K562 (cell line): ENCODE results near the gene MFSD8. TPM values are rescaled to one million over a fixed set of nuclear protein-coding genes. Genes with fewer than 3 reads are reported as not detected.

Experiments
- ADNP ChIP-seq: fragments of 200-800 bp; sonication (Bioruptor generic); IDR thresholded peaks from 2 replicates; pipeline ENCODE4 v1.6.1; 2016; ENCODE audit warnings: missing genetic modification characterization, missing compliant biosample characterization
- CBX5 ChIP-seq: IDR thresholded peaks from 2 replicates; pipeline ENCODE4 v1.6.1; 2014; ENCODE audit warnings: low read depth, borderline replicate concordance
- DACH1 ChIP-seq: fragments of 450-650 bp; IDR thresholded peaks from 2 replicates; pipeline ENCODE4 v1.6.1; 2018; ENCODE audit not compliant: partially characterized antibody
- JUND ChIP-seq, 2 experiments: IDR thresholded peaks; 2 replicates in 1 of 2; 3 replicates in 1 of 2; pipeline ENCODE4 v1.6.1; 2011; ENCODE audit warnings: borderline replicate concordance in 2 of 2, low read depth in 2 of 2, low read length in 2 of 2, improper control_type of control experiment in 1 of 2, missing biosample characterization in 1 of 2, missing genetic modification characterization in 1 of 2, missing genetic modification reagents in 1 of 2
- LARP7 ChIP-seq: fragments of 450-650 bp; IDR thresholded peaks from 2 replicates; pipeline ENCODE4 v1.6.1; 2016
- NFE2L1 ChIP-seq: fragments of 450-650 bp; IDR thresholded peaks from 2 replicates; pipeline ENCODE4 v1.6.1; 2016; ENCODE audit warnings: missing genetic modification characterization, low read depth, mild to moderate bottlenecking, missing compliant biosample characterization, moderate library complexity, borderline replicate concordance
- NR2F6 ChIP-seq: fragments of 450-650 bp; formaldehyde crosslinking; IDR thresholded peaks from 2 replicates; pipeline ENCODE4 v1.4.0; 2020; ENCODE audit warnings: mild to moderate bottlenecking
- ZFX ChIP-seq: sonication (generic); formaldehyde crosslinking; IDR thresholded peaks from 2 replicates; pipeline ENCODE4 v1.8.0; 2022; ENCODE audit warnings: mild to moderate bottlenecking, missing genetic modification reagents, moderate library complexity
- polyA plus RNA-seq, 8 experiments: library from polyadenylated mRNA; depleted of rRNA in 4 of 8; stranded (reverse) in 5 of 8; unstranded in 3 of 8; fragments of >200 nt; fragmentation: Nextera tagmentation in 2 of 8; fragmentation: Illumina TruSeq in 1 of 8; extraction: Ambion mirVana in 2 of 8; extraction: Trizol in 1 of 8; gene quantifications; 2 replicates each; pipeline versions ENCODE4 v1.2.1 to v1.2.3, GENCODE V29; 2011 to 2014; ENCODE audit warnings: inconsistent platforms in 1 of 8, missing spikeins in 1 of 8
- total RNA-seq, 7 experiments: library from RNA; depleted of rRNA in 6 of 7; stranded (reverse); fragments of >200 nt in 6 of 7; fragmentation: Illumina TruSeq in 2 of 7; extraction: Trizol in 2 of 7; gene quantifications; 2 replicates each; pipeline versions ENCODE4 v1.2.1 to v1.2.3, GENCODE V29; 2011 to 2021; ENCODE audit warnings: low replicate concordance in 1 of 7
- TF ChIP-seq, protein P1 (sequence below): sonication (generic); formaldehyde crosslinking; IDR thresholded peaks from 2 replicates; pipeline ENCODE4 v1.8.1; 2022; ENCODE audit warnings: missing genetic modification reagents
- TF ChIP-seq, protein P2 (sequence below): fragments of 250-450 bp; sonication (Bioruptor Pico); IDR thresholded peaks from 2 replicates; pipeline ENCODE4 v1.8.0; 2021; ENCODE audit warnings: mild to moderate bottlenecking, moderate library complexity
- TF ChIP-seq, protein P3 (sequence below): sonication (generic); formaldehyde crosslinking; IDR thresholded peaks from 2 replicates; pipeline ENCODE4 v1.8.0; 2023; ENCODE audit warnings: missing genetic modification reagents, mild to moderate bottlenecking, borderline replicate concordance
- TF ChIP-seq, protein P4 (sequence below): sonication (generic); formaldehyde crosslinking; IDR thresholded peaks from 2 replicates; pipeline ENCODE4 v1.8.0; 2022; ENCODE audit warnings: mild to moderate bottlenecking, low read depth, missing genetic modification reagents
- TF ChIP-seq, protein P5 (sequence below): sonication (generic); formaldehyde crosslinking; IDR thresholded peaks from 2 replicates; pipeline ENCODE4 v1.4.0; 2020; ENCODE audit warnings: mild to moderate bottlenecking, missing genetic modification reagents

The MFSD8 gene
- total and polyA plus RNA-seq, 9 of the 15 experiments (the other 6 are each of a cell fraction or from before 2014, with no cell fraction given), result 7.0 to 27.2 (median 18.7) TPM

DNA sequence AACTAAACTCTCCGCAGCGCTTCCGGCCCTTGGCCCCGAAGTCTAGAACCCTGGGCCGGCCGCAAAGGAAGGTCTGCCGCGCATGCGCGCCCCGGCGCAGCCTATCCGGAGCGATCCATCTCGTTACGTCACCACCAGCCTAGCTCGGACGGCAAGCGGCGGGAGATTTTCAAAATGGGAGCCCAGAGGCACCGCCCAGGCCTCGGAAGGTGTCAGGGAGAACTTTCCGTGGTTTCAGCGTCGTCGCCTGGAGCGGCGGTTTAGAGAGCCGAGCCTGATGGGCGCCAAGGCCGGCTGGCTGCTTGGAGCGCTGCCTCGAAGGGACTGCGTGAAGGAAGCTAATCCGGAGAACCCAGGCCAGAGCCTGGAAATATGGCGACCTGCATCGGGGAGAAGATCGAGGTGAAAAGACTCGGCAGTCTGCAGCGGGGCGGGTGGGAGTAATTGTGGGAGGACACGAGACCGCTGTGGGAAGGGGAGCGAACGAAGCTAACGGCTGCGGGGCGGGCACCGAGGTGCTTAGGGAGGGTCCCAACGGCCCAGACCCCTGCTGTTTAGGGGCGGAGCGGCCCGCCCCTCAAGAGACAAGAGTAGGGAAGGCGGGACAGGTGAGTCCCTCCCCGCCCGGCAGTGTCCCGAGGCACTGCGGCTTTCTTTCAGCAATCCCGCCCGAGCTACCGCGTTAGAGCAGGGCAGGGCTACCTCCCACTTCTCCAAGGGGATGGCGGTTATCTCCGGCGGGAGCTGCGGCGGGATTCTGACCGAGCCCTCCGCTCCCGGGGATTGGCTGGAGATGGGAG, 84.0 kb downstream of the MFSD8 start, which contains the start of gene PLK4 (continued):
- TF ChIP-seq, protein P1, sequence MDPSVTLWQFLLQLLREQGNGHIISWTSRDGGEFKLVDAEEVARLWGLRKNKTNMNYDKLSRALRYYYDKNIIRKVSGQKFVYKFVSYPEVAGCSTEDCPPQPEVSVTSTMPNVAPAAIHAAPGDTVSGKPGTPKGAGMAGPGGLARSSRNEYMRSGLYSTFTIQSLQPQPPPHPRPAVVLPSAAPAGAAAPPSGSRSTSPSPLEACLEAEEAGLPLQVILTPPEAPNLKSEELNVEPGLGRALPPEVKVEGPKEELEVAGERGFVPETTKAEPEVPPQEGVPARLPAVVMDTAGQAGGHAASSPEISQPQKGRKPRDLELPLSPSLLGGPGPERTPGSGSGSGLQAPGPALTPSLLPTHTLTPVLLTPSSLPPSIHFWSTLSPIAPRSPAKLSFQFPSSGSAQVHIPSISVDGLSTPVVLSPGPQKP (CRISPR knock-in tag), result no peak
- TF ChIP-seq NR2F6 (CRISPR knock-in tag), result no peak
- TF ChIP-seq, protein P2, sequence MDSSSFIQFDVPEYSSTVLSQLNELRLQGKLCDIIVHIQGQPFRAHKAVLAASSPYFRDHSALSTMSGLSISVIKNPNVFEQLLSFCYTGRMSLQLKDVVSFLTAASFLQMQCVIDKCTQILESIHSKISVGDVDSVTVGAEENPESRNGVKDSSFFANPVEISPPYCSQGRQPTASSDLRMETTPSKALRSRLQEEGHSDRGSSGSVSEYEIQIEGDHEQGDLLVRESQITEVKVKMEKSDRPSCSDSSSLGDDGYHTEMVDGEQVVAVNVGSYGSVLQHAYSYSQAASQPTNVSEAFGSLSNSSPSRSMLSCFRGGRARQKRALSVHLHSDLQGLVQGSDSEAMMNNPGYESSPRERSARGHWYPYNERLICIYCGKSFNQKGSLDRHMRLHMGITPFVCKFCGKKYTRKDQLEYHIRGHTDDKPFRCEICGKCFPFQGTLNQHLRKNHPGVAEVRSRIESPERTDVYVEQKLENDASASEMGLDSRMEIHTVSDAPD (CRISPR knock-in tag), result no peak
- TF ChIP-seq ZFX, result peak; percentile 98
- no peak for TF ChIP-seq ADNP (tag)
- TF ChIP-seq, protein P3, sequence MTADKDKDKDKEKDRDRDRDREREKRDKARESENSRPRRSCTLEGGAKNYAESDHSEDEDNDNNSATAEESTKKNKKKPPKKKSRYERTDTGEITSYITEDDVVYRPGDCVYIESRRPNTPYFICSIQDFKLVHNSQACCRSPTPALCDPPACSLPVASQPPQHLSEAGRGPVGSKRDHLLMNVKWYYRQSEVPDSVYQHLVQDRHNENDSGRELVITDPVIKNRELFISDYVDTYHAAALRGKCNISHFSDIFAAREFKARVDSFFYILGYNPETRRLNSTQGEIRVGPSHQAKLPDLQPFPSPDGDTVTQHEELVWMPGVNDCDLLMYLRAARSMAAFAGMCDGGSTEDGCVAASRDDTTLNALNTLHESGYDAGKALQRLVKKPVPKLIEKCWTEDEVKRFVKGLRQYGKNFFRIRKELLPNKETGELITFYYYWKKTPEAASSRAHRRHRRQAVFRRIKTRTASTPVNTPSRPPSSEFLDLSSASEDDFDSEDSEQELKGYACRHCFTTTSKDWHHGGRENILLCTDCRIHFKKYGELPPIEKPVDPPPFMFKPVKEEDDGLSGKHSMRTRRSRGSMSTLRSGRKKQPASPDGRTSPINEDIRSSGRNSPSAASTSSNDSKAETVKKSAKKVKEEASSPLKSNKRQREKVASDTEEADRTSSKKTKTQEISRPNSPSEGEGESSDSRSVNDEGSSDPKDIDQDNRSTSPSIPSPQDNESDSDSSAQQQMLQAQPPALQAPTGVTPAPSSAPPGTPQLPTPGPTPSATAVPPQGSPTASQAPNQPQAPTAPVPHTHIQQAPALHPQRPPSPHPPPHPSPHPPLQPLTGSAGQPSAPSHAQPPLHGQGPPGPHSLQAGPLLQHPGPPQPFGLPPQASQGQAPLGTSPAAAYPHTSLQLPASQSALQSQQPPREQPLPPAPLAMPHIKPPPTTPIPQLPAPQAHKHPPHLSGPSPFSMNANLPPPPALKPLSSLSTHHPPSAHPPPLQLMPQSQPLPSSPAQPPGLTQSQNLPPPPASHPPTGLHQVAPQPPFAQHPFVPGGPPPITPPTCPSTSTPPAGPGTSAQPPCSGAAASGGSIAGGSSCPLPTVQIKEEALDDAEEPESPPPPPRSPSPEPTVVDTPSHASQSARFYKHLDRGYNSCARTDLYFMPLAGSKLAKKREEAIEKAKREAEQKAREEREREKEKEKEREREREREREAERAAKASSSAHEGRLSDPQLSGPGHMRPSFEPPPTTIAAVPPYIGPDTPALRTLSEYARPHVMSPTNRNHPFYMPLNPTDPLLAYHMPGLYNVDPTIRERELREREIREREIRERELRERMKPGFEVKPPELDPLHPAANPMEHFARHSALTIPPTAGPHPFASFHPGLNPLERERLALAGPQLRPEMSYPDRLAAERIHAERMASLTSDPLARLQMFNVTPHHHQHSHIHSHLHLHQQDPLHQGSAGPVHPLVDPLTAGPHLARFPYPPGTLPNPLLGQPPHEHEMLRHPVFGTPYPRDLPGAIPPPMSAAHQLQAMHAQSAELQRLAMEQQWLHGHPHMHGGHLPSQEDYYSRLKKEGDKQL (CRISPR knock-in tag), result peak; percentile 81
- TF ChIP-seq, protein P4, sequence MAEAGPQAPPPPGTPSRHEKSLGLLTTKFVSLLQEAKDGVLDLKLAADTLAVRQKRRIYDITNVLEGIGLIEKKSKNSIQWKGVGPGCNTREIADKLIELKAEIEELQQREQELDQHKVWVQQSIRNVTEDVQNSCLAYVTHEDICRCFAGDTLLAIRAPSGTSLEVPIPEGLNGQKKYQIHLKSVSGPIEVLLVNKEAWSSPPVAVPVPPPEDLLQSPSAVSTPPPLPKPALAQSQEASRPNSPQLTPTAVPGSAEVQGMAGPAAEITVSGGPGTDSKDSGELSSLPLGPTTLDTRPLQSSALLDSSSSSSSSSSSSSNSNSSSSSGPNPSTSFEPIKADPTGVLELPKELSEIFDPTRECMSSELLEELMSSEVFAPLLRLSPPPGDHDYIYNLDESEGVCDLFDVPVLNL, result peak; percentile 99
- TF ChIP-seq, protein P5, sequence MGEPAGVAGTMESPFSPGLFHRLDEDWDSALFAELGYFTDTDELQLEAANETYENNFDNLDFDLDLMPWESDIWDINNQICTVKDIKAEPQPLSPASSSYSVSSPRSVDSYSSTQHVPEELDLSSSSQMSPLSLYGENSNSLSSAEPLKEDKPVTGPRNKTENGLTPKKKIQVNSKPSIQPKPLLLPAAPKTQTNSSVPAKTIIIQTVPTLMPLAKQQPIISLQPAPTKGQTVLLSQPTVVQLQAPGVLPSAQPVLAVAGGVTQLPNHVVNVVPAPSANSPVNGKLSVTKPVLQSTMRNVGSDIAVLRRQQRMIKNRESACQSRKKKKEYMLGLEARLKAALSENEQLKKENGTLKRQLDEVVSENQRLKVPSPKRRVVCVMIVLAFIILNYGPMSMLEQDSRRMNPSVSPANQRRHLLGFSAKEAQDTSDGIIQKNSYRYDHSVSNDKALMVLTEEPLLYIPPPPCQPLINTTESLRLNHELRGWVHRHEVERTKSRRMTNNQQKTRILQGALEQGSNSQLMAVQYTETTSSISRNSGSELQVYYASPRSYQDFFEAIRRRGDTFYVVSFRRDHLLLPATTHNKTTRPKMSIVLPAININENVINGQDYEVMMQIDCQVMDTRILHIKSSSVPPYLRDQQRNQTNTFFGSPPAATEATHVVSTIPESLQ, result 0 out of 2 replicates have a peak, but pooled peaks have one; percentile 57
- no peak for TF ChIP-seq CBX5
- TF ChIP-seq NFE2L1 (tag), result no peak
- peak; percentile 81 for TF ChIP-seq LARP7
- TF ChIP-seq DACH1, result no peak
- peak; percentile 61 for TF ChIP-seq JUND (IDR thresholded peaks at IDR 0.05; ENCODE audit: borderline replicate concordance, low read depth, low read length)
- 0 out of 3 replicates have a peak, but pooled peaks have one; percentile 29 for TF ChIP-seq JUND (tag; IDR thresholded peaks at IDR 0.05; ENCODE audit: borderline replicate concordance, low read depth, low read length)
